Neuronal stem cell (in vitro differentiated cells): ENCODE data around the gene ZNF787.
A peak's percentile ranks its signal among the peaks of the same experiment; 100 is the strongest.
"Not testable (repeated sequence)": the region's sequence is repeated elsewhere in the genome, so short reads cannot be mapped to it uniquely, and the experiment has no call there.

Source experiments
- DNase-seq: peaks from one replicate; pipeline ENCODE4 v3.0.0-alpha.2; 2013; ENCODE audit warnings: low spot score
- H2AFZ ChIP-seq: one replicate; pipeline ENCODE4 v1.6.1; 2013; ENCODE audit warnings: mild to moderate bottlenecking, low read length, inconsistent platforms
- H2AK5ac ChIP-seq: 2 replicates; pipeline ENCODE4 v1.6.1; 2013; ENCODE audit warnings: low read depth, mild to moderate bottlenecking, inconsistent platforms, low read length, moderate library complexity, mixed read lengths
- H2BK120ac ChIP-seq: 2 replicates; pipeline ENCODE4 v1.6.1; 2013; ENCODE audit warnings: low read depth, mild to moderate bottlenecking, inconsistent platforms, low read length, moderate library complexity, mixed read lengths
- H2BK12ac ChIP-seq: one replicate; pipeline ENCODE4 v1.6.1; 2013; ENCODE audit warnings: low read length, inconsistent platforms
- H2BK15ac ChIP-seq: 2 replicates; pipeline ENCODE4 v1.6.1; 2013; ENCODE audit warnings: mild to moderate bottlenecking, low read length, inconsistent platforms, mixed read lengths
- H2BK5ac ChIP-seq: one replicate; pipeline ENCODE4 v1.6.1; 2013; ENCODE audit warnings: inconsistent platforms, mild to moderate bottlenecking, low read length, moderate library complexity
- H3K14ac ChIP-seq: one replicate; pipeline ENCODE4 v1.6.1; 2013; ENCODE audit warnings: low read length, inconsistent platforms
- H3K18ac ChIP-seq: 2 replicates; pipeline ENCODE4 v1.6.1; 2013; ENCODE audit warnings: low read length, inconsistent platforms
- H3K23ac ChIP-seq: 2 replicates; pipeline ENCODE4 v1.6.1; 2013; ENCODE audit warnings: low read depth, mild to moderate bottlenecking, mixed read lengths, low read length, inconsistent platforms; ENCODE audit not compliant: poor library complexity
- H3K27ac ChIP-seq: replicated peaks from 3 replicates; pipeline ENCODE4 v1.5.1; 2013; ENCODE audit warnings: low read length, inconsistent platforms
- H3K27me3 ChIP-seq, 3 experiments: 2 replicates each; pipeline ENCODE4 v1.6.1; 2013; ENCODE audit warnings: low read length in 3 of 3, mild to moderate bottlenecking in 2 of 3, inconsistent platforms in 1 of 3, low read depth in 1 of 3, mixed read lengths in 1 of 3, moderate library complexity in 1 of 3; ENCODE audit not compliant: control insufficient read depth in 3 of 3, insufficient read depth in 3 of 3
- H3K36me3 ChIP-seq, 2 donors: replicated peaks in 1 of 2; 2 replicates each; pipeline ENCODE4 v1.6.1; 2013; ENCODE audit warnings: low read length in 2 of 2; ENCODE audit not compliant: control insufficient read depth in 2 of 2, insufficient read depth in 2 of 2
- H3K4ac ChIP-seq: 2 replicates; pipeline ENCODE4 v1.6.1; 2013; ENCODE audit warnings: inconsistent platforms, mild to moderate bottlenecking, low read length, moderate library complexity
- H3K4me1 ChIP-seq, 2 donors: 1 replicate in 1 of 2; 2 replicates in 1 of 2; pipeline ENCODE4 v1.6.1; 2013; ENCODE audit warnings: low read length in 2 of 2, low read depth in 1 of 2; ENCODE audit not compliant: control insufficient read depth in 2 of 2, insufficient read depth in 1 of 2
- H3K4me2 ChIP-seq: one replicate; pipeline ENCODE4 v1.6.1; 2013; ENCODE audit warnings: mild to moderate bottlenecking, low read length, inconsistent platforms; ENCODE audit not compliant: insufficient read depth, poor library complexity, severe bottlenecking
- H3K4me3 ChIP-seq, 2 donors: 2 replicates each; pipeline ENCODE4 v1.5.1; 2013; ENCODE audit warnings: low read length in 2 of 2, mild to moderate bottlenecking in 2 of 2, inconsistent platforms in 1 of 2, moderate library complexity in 1 of 2
- H3K79me1 ChIP-seq: one replicate; pipeline ENCODE4 v1.6.1; 2013; ENCODE audit warnings: low read depth, mild to moderate bottlenecking, inconsistent platforms, low read length, moderate library complexity
- H3K9ac ChIP-seq: one replicate; pipeline ENCODE4 v1.6.1; 2013; ENCODE audit warnings: mild to moderate bottlenecking, low read depth, low read length, inconsistent platforms; ENCODE audit not compliant: poor library complexity
- H3K9me3 ChIP-seq, 2 donors: replicated peaks in 1 of 2; 2 replicates each; pipeline versions ENCODE3 to v1.6.1; 2013; ENCODE audit warnings: low read length in 2 of 2, mild to moderate bottlenecking in 2 of 2, inconsistent platforms in 1 of 2, low read depth in 1 of 2, mixed read lengths in 1 of 2, moderate library complexity in 1 of 2; ENCODE audit not compliant: control insufficient read depth in 2 of 2, insufficient read depth in 1 of 2
- H4K8ac ChIP-seq: one replicate; pipeline ENCODE4 v1.6.1; 2013; ENCODE audit warnings: low read depth, mild to moderate bottlenecking, inconsistent platforms, low read length, moderate library complexity
- H4K91ac ChIP-seq: one replicate; pipeline ENCODE4 v1.6.1; 2013; ENCODE audit warnings: low read length, low read depth, mild to moderate bottlenecking, inconsistent platforms; ENCODE audit not compliant: poor library complexity
- WGBS, 2 donors: extraction: QIAGEN DNeasy Blood & Tissue Kit; methylation state at CpG; one replicate each; pipeline ENCODE4 v1.1.7; 2013; ENCODE audit warnings: missing lambda C conversion rate in 2 of 2, mixed read lengths in 1 of 2; ENCODE audit not compliant: insufficient read length in 2 of 2, insufficient replicate concordance in 1 of 2; ENCODE audit errors: extremely low coverage in 2 of 2; 5-methylcytosine and 5-hydroxymethylcytosine counted together

Gene ZNF787

GRCh38 chr19:56098731-56099568 is 22.1 kb downstream of the ZNF787 start:
- Histone ChIP-seq H3K9ac (no peak overlapping the region), H3K27me3 (no peaks in the 10 kb centered on the region), H2BK120ac (no peak overlapping the region), H2AK5ac (no peak overlapping the region), H3K4me3 (no peak overlapping the region), H3K36me3 (peaks cover 32 to 86% of the 10 kb centered on the region in 2 donors), H4K91ac (no peak overlapping the region), H3K4me1 (no peaks in the 10 kb centered on the region), H3K27ac (no peak overlapping the region), H3K23ac (no peak overlapping the region), H3K4ac (no peak overlapping the region), H3K18ac (no peak overlapping the region), H2BK12ac (no peak overlapping the region), H3K14ac (no peak overlapping the region), H2AFZ (no peak overlapping the region), H3K79me1 (peaks cover 46% of the 10 kb centered on the region), H3K4me2 (no peak overlapping the region), H3K9me3 (peaks cover 7 to 17% of the 10 kb centered on the region in 2 donors), H2BK5ac (no peak overlapping the region), H2BK15ac (no peak overlapping the region), H4K8ac (no peak overlapping the region)
- DNase-seq, result no peak
- no CpG with 5 or more reads among the region's 34 CpGs for WGBS, 2 donors

GRCh38 chr19:56098237-56098636 is 22.9 kb downstream of the ZNF787 start:
- H3K14ac ChIP-seq, H2AFZ ChIP-seq, H4K91ac ChIP-seq, H3K9ac ChIP-seq, H3K4me1 ChIP-seq, H3K4ac ChIP-seq, H3K27me3 ChIP-seq, H3K23ac ChIP-seq, DNase-seq, H3K4me3 ChIP-seq, H2BK12ac ChIP-seq, H2BK5ac ChIP-seq, H3K4me2 ChIP-seq, H4K8ac ChIP-seq, H2AK5ac ChIP-seq, H3K27ac ChIP-seq, H2BK15ac ChIP-seq, H2BK120ac ChIP-seq: not testable (repeated sequence)
- peaks cover 34 to 88% of the 10 kb centered on the region in 2 donors for H3K36me3 ChIP-seq
- no CpG with 5 or more reads among the region's 21 CpGs for WGBS, 2 donors
- H3K18ac ChIP-seq, result peak overlapping the region; percentile 48
- H3K9me3 ChIP-seq, result peaks cover 11 to 24% of the 10 kb centered on the region in 2 donors
- H3K79me1 ChIP-seq, result peaks cover 42% of the 10 kb centered on the region

- H3K14ac ChIP-seq, result no peak overlapping the region
- no peak overlapping the region for H2BK15ac ChIP-seq
- no peak overlapping the region for H3K4me2 ChIP-seq
- H2AK5ac ChIP-seq, result no peak overlapping the region
- no peak overlapping the region for H4K8ac ChIP-seq
- H3K79me1 ChIP-seq, result peaks cover 39% of the 10 kb centered on the region
- no peak overlapping the region for H3K9ac ChIP-seq
- no CpG with 5 or more reads among the region's 7 CpGs for WGBS, 2 donors
- peaks cover 36 to 88% of the 10 kb centered on the region in 2 donors for H3K36me3 ChIP-seq
- no peak overlapping the region for H2BK12ac ChIP-seq
- H2BK5ac ChIP-seq, result no peak overlapping the region
- H3K27ac ChIP-seq, result no peak overlapping the region
- H3K4ac ChIP-seq, result no peak overlapping the region
- H3K18ac ChIP-seq, result peak overlapping the region; percentile 48
- H3K9me3 ChIP-seq, result peaks cover 14 to 28% of the 10 kb centered on the region in 2 donors
- H3K27me3 ChIP-seq, result no peaks in the 10 kb centered on the region
- H2AFZ ChIP-seq, result no peak overlapping the region
- no peak overlapping the region for H4K91ac ChIP-seq
- H3K4me1 ChIP-seq, result no peaks in the 10 kb centered on the region
- DNase-seq, result no peak
- H3K23ac ChIP-seq, result no peak overlapping the region
- H2BK120ac ChIP-seq, result no peak overlapping the region
- no peak overlapping the region for H3K4me3 ChIP-seq
Observed at GRCh38 chr19:56097776-56098175, 23.3 kb downstream of the ZNF787 start.

GRCh38 chr19:56097306-56097705 is 23.8 kb downstream of the ZNF787 start:
- peak overlapping the region; percentile 31 for H3K18ac ChIP-seq
- H2BK12ac ChIP-seq, result no peak overlapping the region
- no peak overlapping the region for H2BK15ac ChIP-seq
- H3K4ac ChIP-seq, result no peak overlapping the region
- WGBS, 2 donors, result no CpG with 5 or more reads among the region's 23 CpGs
- no peak overlapping the region for H2AK5ac ChIP-seq
- H3K27ac ChIP-seq, result no peak overlapping the region
- H3K4me3 ChIP-seq, result no peak overlapping the region
- no peaks in the 10 kb centered on the region for H3K27me3 ChIP-seq
- H3K4me2 ChIP-seq, result no peak overlapping the region
- no peak for DNase-seq
- H4K8ac ChIP-seq, result no peak overlapping the region
- no peak overlapping the region for H2BK5ac ChIP-seq
- H2AFZ ChIP-seq, result no peak overlapping the region
- H3K36me3 ChIP-seq, result peaks cover 39 to 88% of the 10 kb centered on the region in 2 donors
- H3K23ac ChIP-seq, result peak overlapping the region; percentile 47
- no peak overlapping the region for H3K14ac ChIP-seq
- H4K91ac ChIP-seq, result no peak overlapping the region
- H3K79me1 ChIP-seq, result peaks cover 38% of the 10 kb centered on the region
- H3K4me1 ChIP-seq, result no peaks in the 10 kb centered on the region
- H2BK120ac ChIP-seq, result no peak overlapping the region
- H3K9me3 ChIP-seq, result peaks cover 18 to 33% of the 10 kb centered on the region in 2 donors
- H3K9ac ChIP-seq, result peak overlapping the region; percentile 79
